HepG2 (cell line): Measurements from ENCODE around the gene IZUMO4. TPM values are rescaled to one million over a fixed set of nuclear protein-coding genes. Genes with fewer than 3 reads are reported as not detected.
A peak's percentile ranks its signal among the peaks of the same experiment; 100 is the strongest.

Source experiments
- AHR ChIP-seq: IDR thresholded peaks from 2 replicates; pipeline ENCODE4 v1.6.1; 2018; ENCODE audit warnings: missing genetic modification reagents, missing compliant biosample characterization
- ATF2 ChIP-seq: sonication (generic); formaldehyde crosslinking; IDR thresholded peaks from 2 replicates; pipeline ENCODE4 v1.4.0; 2020; ENCODE audit warnings: missing genetic modification reagents
- ATM ChIP-seq: fragments of 450-650 bp; IDR thresholded peaks from 2 replicates; pipeline ENCODE4 v1.7.1; 2017; ENCODE audit warnings: mild to moderate bottlenecking, borderline replicate concordance
- DMTF1 ChIP-seq: sonication (generic); formaldehyde crosslinking; IDR thresholded peaks from 2 replicates; pipeline ENCODE4 v1.4.0; 2020; ENCODE audit warnings: mild to moderate bottlenecking, missing genetic modification reagents
- FOXA3 ChIP-seq: IDR thresholded peaks from 2 replicates; pipeline ENCODE4 v1.6.1; 2016; ENCODE audit warnings: missing genetic modification reagents, missing compliant biosample characterization
- FUBP1 ChIP-seq: sonication (generic); formaldehyde crosslinking; IDR thresholded peaks from 2 replicates; pipeline ENCODE4 v1.5.1; 2020; ENCODE audit warnings: missing genetic modification reagents, mild to moderate bottlenecking, borderline replicate concordance
- HMGXB4 ChIP-seq, 2 experiments: sonication (generic) in 1 of 2; formaldehyde crosslinking in 1 of 2; IDR thresholded peaks; 2 replicates each; pipeline versions ENCODE4 v1.4.0 to v1.6.1; 2018 to 2020; ENCODE audit warnings: missing genetic modification reagents in 2 of 2, borderline replicate concordance in 1 of 2, low read depth in 1 of 2, mild to moderate bottlenecking in 1 of 2, missing biosample characterization in 1 of 2
- KDM2A ChIP-seq: sonication (generic); formaldehyde crosslinking; IDR thresholded peaks from 2 replicates; pipeline ENCODE4 v1.4.0; 2020; ENCODE audit warnings: low read depth, missing genetic modification reagents, borderline replicate concordance
- KDM6A ChIP-seq: IDR thresholded peaks from 2 replicates; pipeline ENCODE4 v1.6.1; 2016; ENCODE audit warnings: low read depth
- MEIS1 ChIP-seq: sonication (generic); formaldehyde crosslinking; IDR thresholded peaks from 2 replicates; pipeline ENCODE4 v1.9.0; 2021; ENCODE audit warnings: mild to moderate bottlenecking, missing genetic modification reagents, moderate library complexity, borderline replicate concordance
- POGZ ChIP-seq: sonication (generic); formaldehyde crosslinking; IDR thresholded peaks from 2 replicates; pipeline ENCODE4 v1.4.0; 2020; ENCODE audit warnings: mild to moderate bottlenecking, missing genetic modification reagents
- RERE ChIP-seq: IDR thresholded peaks from 2 replicates; pipeline ENCODE4 v1.6.1; 2016; ENCODE audit warnings: low read depth, missing genetic modification reagents, missing compliant biosample characterization
- RORA ChIP-seq: sonication (generic); formaldehyde crosslinking; IDR thresholded peaks from 2 replicates; pipeline ENCODE4 v1.5.0; 2020; ENCODE audit warnings: mild to moderate bottlenecking, missing genetic modification reagents, moderate library complexity
- SYNCRIP ChIP-seq: fragments of 200-400 bp; formaldehyde crosslinking; IDR thresholded peaks from 2 replicates; pipeline ENCODE4 v1.6.1; 2018; ENCODE audit warnings: mild to moderate bottlenecking, low read depth, low read length; ENCODE audit not compliant: insufficient read depth
- ZNF484 ChIP-seq: sonication (generic); formaldehyde crosslinking; IDR thresholded peaks from 2 replicates; pipeline ENCODE4 v1.5.1; 2020; ENCODE audit warnings: mild to moderate bottlenecking, low read depth, missing genetic modification reagents, borderline replicate concordance
- ZSCAN30 ChIP-seq: sonication (generic); formaldehyde crosslinking; IDR thresholded peaks from 2 replicates; pipeline ENCODE4 v1.5.0; 2020; ENCODE audit warnings: mild to moderate bottlenecking, missing genetic modification reagents
- polyA plus RNA-seq, 8 experiments: library from polyadenylated mRNA; depleted of rRNA in 3 of 8; stranded (reverse) in 7 of 8; unstranded in 1 of 8; fragments of >200 nt; fragmentation: Illumina TruSeq in 4 of 8; extraction: Trizol in 4 of 8; gene quantifications; 2 replicates each; pipeline versions ENCODE4 v1.2.1 to v1.2.3, GENCODE V29; 2011 to 2016; ENCODE audit warnings: low read depth in 4 of 8, missing spikeins in 1 of 8, mixed read lengths in 1 of 8; ENCODE audit not compliant: insufficient read depth in 1 of 8
- total RNA-seq, 5 experiments: library from RNA; depleted of rRNA; stranded (reverse); fragments of >200 nt; fragmentation: Illumina TruSeq; extraction: Trizol; gene quantifications; 2 replicates each; pipeline ENCODE4 v1.2.3, GENCODE V29; 2016; ENCODE audit warnings: low read depth in 1 of 5

The IZUMO4 gene
- total and polyA plus RNA-seq, 2 of the 13 experiments (the other 11 are each of a cell fraction or from before 2014, with no cell fraction given) = 0.77 to 3.9 TPM

GRCh38 chr19:2049741-2050348 is 46.9 kb upstream of the IZUMO4 start (continued):
- no peak for TF ChIP-seq SYNCRIP
- peak; percentile 77; the same call in 1 of the 2 replicates for TF ChIP-seq ATF2 (CRISPR knock-in tag)
- no peak for TF ChIP-seq MEIS1 (CRISPR knock-in tag)
- TF ChIP-seq KDM2A (CRISPR knock-in tag) = peak; percentile 37; the same call in 1 of the 2 replicates
- TF ChIP-seq RORA (CRISPR knock-in tag) = no peak
- peak; percentile 39; the same call in 1 of the 2 replicates for TF ChIP-seq FOXA3 (CRISPR knock-in tag)
- TF ChIP-seq DMTF1 = no peak
- TF ChIP-seq KDM6A (CRISPR knock-in tag) = no peak
- TF ChIP-seq ATM = no peak
- no peak for TF ChIP-seq POGZ (CRISPR knock-in tag)
- TF ChIP-seq HMGXB4 (CRISPR knock-in tag; IDR thresholded peaks at IDR 0.05; ENCODE audit: borderline replicate concordance in 1 of 2, low read depth in 1 of 2) = no peak; a peak in 2 of 4 replicates
- no peak for TF ChIP-seq RERE
- no peak for TF ChIP-seq FUBP1
- no peak for TF ChIP-seq ZSCAN30 (CRISPR knock-in tag)
- TF ChIP-seq AHR (CRISPR knock-in tag) = no peak
- TF ChIP-seq ZNF484 (CRISPR knock-in tag) = no peak
